Colon (tissue), 2 donors: ENCODE measurements around the gene PHKG1.
"Not testable (repeated sequence)": the region's sequence is repeated elsewhere in the genome, so short reads cannot be mapped to it uniquely, and the experiment has no call there.

ENCODE experiments used
- FAIRE-seq: peaks from 2 replicates; lab custom pipeline; 2012; peaks lifted over from hg19 to GRCh38; lab: Jason Lieb, UNC
- donor health status: control.
- donor health status: control.

The PHKG1 gene

DNA sequence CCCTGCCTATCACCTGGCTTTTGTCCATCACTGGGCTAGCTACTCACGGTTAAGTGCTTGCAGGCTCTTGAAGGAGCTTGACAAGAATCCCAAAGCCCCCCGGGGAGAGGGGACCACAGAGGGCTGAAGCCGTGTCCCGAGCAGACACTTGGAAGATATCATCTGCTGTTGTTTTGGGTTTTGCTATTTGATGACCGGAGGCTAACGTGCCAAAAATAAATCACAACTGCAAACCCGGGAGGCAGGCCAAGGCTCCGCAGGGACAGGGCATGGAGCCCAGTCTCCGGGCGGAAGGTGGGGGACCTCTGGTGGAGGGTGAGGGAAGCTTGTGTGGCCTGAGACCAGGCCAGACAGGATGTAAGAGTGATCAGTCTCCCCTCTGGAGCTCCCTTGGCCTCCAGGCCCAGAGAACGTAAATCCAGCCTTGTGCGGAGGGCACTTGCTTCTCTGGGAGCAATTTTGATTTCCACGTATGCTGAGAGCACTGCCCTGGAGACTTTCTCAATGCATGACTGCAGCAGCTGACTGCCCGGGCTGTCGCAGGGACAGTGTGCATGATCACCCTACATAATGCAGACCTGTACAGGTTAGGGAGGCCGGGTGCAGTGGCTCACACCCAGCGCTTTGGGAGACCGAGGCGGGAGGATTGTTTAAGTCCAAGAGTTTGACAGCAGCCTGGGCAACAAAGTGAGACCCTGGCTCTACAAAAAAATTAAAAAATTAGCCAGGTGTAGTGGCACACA lies at the start of gene PHKG1:
PHKG1 (minus strand) TSS at position 164 of the 743 bp plus-strand sequence. CDS start 4,011 bp downstream, outside the sequence.
- no peak for FAIRE-seq

DNA sequence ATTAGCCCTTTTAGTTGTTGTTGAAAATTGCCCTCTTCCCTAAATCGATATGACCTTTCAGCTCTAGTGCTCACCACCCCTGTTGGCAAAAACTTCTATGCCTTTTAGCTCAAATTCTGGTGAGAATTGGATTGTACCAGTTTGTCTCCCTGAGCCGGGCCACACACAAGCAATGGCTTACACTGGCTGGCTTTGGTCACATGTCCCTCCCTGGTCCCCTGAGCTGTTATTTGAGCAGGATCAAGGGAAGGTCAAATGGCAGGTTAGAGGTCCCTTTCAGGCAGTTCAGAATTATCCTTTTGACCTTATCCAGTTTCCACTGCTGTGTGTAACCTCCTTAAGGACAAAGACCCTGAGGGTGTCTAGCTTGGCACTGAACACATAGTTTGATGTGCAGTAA lies 38.3 kb upstream of the PHKG1 start:
- FAIRE-seq = not testable (repeated sequence)

DNA sequence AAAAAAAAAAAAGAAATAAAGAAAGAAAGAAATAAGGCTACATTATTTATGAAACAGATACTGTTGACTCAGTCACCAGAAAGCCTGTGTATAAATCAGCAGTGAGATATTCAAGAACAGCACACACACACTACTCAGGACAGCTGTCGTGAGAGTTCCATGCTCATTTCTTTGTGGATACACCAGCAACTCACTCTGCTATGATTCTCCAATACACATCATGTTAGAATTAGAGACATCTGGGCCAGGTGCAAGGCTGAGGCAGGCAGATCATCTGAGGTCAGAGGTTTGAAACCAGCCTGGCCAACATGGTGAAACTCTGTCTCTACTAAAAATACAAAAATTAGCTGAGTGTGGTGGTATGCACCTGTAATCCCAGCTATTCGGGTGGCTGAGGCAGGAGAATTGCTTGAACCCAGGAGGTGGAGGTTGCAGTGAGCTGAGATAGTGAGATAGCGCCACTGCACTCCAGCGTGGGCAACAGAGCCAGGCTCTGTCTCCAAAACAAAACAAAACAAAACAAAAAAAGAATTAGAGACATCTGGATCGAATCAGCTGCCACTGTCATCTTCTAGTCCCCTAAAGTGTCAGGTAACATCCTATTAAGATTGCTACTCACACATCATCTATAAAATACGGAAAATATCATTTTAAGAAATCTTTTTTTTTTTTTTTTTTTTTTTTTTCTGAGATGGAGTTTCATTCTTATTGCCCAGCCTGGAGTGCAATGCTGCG lies 34.7 kb upstream of the PHKG1 start:
- no peak for FAIRE-seq

- FAIRE-seq = no peak
Observed at GRCh38 chr7:56125831-56126230, 33.1 kb upstream of the PHKG1 start.

DNA sequence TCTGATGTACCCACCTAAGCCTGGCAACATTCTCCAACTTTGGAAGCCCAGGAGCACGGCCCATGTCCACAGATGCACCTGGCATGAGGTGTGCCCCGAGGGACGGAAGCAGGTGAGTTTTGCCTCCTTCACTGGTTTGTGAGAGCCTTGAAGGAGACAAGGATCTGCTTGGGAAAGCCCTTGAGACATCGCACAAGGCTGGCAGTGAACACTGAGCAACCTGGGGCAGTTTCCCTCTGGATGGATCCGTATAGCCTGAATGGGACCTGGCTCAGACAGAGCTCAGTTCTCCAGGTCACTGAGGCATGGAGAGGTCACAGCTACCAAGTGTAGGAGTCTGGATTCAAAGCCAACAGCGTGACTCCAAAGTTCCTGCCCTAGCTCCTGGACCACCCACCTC lies 32.2 kb upstream of the PHKG1 start:
- no peak for FAIRE-seq

DNA sequence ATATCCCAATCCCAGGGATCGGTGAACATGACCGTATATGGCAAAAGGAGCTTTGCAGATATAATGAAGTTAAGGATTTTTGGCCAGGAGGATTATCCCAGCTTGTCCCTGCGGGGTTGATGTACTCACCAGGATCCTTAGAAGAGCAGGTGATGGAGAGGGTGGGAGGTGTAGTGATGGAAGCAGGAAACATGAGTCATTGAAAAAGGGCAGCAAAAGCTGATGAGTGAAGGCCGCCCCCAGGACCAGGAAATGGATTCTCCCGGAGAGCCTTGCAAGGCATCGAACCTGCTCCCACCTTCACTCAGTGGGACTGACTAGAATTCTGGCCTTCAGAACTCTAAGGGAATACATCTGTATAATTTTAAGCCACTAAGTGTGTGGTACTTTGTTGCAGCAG lies 28.7 kb upstream of the PHKG1 start:
- FAIRE-seq = no peak

GRCh38 chr7:56115852-56116538 lies 23.2 kb upstream of the PHKG1 start, which contains the start of gene NUPR2:
Gene NUPR2, minus strand, starts transcription at chr7:56116417. Its CDS starts 103 bp downstream, at chr7:56116314.
- FAIRE-seq = no peak

DNA sequence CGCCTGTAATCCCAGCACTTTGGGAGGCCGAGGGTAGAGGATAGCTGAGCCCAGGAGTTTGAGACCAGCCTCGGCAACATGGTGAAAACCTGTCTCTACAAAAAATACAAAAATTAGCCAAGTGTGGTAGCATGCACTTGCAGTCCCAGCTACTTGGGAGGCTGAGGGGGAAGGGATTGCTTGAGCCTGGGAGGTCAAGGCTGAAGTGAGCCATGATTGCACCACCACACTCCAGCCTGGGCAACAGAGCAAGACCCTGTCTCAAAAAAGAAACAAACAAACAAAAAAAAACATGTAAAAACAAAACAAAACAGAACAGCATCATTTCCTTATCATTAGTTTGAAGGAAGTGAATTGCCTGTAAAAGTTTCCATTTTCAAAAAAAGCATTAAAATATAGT lies 19.5 kb upstream of the PHKG1 start:
- not testable (repeated sequence) for FAIRE-seq

DNA sequence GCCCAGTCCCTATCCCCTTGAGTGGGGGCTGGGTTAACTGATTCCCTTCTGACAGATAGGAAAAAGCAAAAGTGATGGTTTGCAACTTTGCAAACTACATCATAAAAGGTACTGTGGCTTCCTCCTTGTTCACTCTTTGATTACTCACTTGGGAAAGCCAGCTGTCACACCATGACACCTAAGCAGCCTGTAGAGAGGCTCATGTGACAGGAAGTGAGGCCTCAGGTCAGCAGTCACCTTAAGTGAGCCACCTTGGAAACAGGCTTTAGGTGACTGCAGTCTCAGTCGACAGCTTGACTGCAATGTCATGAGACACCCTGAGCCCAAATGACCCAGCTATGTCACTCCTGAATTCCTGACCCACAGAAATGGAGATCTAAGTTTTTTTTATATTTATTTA lies 17.9 kb upstream of the PHKG1 start:
- FAIRE-seq = no peak

GRCh38 chr7:56107954-56108258 lies 15.2 kb upstream of the PHKG1 start:
- FAIRE-seq = no peak

DNA sequence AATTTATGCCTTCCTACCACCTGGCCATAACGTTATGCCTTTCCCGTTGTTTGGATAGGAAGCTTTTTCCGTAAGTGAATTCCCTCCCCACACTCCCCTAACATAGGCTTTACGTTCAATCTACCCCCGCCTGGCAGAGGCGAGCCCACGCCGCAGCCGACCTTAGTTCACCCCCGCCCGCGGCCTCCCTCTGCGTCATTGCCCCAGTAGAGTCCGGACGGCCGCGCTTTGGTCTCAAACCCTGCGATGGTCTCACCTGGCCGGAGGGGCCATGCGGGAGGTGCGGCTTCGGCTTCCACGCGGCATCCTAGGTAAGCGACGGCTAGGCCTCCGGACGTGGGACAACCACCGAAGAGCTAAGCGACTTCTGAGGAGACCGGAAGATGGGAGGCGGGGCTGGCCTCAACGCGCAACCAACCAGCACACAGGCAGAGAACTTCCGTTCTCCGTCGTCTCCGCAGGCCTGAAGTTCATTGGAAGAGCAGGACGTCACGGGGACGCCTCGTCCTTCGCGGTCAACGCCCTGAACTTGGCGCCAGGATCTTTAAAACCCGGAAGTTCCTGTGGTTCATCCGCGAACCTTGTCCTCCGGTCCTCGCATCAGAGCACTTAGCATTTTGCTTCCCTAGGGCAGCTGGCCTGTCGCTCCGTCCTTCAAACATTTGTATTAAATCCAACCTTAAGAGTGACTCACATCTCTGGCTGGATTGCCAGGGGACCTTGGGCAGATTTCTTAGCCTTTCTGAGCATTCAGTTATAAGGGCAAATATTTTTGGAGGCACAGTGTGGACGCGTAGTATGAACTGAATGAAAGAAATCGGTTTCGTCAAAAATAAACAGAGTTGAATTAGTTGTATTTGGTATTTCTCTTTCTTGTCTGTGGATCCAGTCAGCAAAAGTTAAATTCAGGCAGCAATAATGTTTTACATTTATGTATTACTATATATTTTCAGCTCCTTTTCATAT lies 13.6 kb upstream of the PHKG1 start, which contains the start of gene CHCHD2:
CHCHD2 (minus strand) TSS at position 369 of the 966 bp plus-strand sequence; CDS start at position 306, 63 bp downstream.
- no peak for FAIRE-seq

DNA sequence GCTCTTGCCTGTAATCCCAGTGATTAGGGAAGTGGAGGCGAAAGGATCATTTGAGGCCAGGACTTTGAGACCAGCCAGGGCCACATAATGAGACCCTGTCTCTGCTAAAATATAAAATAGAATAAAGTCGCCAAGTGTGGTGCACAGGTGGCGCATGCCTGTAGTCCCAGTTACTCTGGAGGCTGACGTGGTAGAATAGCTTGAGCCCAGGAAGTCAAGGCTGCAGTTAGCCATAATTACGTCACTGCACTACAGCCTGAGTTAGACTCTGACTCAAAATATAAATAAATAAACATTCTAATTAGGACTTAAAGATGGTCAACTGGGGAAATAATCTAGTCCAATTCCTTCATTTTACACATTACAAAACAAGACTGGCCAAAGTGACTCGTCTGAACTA lies 12.8 kb upstream of the PHKG1 start:
- FAIRE-seq = no peak

- FAIRE-seq = not testable (repeated sequence)
Observed at GRCh38 chr7:56104138-56104537, 11.4 kb upstream of the PHKG1 start.

- no peak for FAIRE-seq
Observed at GRCh38 chr7:56099653-56100052, 6.9 kb upstream of the PHKG1 start.

DNA sequence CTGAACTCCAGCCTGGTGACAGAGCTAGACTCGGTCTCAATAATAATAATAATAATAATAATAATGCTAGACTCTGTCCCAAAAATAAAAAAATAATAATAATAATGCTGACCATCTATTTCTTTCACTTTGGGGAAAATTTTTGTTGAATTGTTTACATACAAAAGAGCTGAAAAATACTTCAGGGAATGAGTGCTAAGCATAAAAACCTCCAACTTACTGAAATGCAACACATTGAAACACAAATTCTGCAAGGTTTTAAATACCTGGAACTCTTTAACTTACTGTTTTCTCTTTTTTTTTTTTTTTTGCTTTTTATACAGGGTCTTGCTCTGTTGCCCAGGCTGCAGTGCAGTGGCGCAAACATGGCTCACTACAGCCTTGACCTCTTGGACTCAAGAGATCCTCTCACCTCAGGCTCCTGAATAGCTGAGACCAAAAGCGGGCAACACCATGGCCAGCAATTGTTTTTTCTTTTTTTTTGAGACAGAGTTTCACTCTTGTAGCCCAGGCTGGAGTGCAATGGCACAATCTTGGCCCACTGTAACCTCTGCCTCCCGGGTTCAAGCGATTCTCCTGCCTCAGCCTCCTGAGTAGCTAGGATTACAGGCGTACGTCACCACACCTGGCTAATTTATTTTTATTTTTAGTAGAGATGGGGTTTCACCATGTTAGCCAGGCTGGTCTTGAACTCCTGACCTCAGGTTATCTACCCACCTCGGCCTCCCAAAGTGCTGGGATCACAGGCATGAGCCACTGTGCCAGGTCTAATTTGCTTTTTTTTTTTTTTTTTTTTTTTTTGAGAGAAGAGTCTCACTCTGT lies 5.6 kb upstream of the PHKG1 start:
- FAIRE-seq = not testable (repeated sequence)

- FAIRE-seq = no peak
Observed at GRCh38 chr7:56097700-56098099, 4.9 kb upstream of the PHKG1 start.

DNA sequence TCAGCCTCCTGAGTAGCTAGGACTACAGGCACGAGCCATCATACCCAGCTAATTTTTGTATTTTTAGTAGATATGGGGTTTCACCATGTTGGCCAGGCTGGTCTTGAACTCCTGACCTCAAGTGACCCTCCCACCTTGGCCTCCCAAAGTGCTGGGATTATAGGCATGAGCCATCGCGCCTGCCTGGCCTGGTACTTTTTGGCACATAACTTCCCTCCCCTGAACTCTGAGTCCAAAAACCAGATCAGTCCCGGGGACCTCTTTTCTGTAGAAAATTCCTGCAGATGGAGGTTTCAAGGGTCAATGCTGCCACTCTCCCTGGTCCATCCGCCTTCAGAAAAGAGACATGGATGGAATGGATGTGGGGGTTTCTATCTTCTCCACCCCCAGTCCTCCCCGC lies 364 bp downstream of the PHKG1 start:
- FAIRE-seq = not testable (repeated sequence)

DNA sequence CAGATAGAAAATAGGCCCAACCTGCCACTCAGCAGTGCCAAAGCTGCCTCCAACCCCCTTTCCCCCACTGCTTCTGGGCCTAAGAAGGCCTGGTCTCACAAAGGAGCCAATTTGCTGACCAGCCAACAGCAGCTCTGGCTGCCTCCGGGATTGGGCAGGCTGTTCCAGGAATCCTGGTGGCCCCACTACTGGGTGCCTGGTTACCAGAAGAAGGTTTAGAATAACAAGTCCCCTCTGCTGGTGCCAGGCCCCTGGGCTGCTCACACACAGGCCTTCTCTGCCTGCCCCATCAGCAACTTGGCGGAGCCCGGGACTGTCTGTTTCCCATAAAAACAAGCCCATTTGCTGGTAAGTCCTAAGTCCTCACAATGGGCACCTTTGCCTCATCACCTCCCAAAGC lies 1.2 kb downstream of the PHKG1 start:
- no peak for FAIRE-seq

DNA sequence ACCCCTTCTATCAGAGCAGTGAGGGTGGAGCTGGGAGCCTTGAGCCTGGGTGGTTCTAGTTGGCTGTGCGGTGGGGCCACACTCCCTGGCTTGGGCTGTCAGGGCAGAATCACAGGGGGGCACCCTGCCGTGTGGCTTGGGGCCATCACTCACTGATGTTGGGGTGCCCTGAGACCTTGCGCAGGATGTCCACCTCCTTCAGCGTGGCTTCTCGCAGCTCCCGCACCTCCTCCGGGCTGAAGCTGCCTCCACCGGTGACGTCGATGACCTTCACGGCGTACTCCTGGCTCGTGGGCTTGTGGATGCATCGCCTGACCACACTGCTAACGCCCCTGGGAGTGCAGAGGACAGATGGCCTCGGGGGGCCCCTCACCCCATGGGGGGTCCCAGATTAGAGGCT lies 5.3 kb downstream of the PHKG1 start:
- no peak for FAIRE-seq

- FAIRE-seq = no peak
Observed at GRCh38 chr7:56086761-56087160, 6.0 kb downstream of the PHKG1 start.
